Stimulated activated effector memory CD8-positive, alpha-beta T cell treated with anti-CD3 and anti-CD28 coated beads, Interleukin-12 subunit alpha, Interleukin-12 subunit beta, amount 100 ng/mL, for 72 hours (primary cell): ENCODE data around the gene AP2A1.

Experiments used
- ATAC-seq: fragments of 150-1000 bp; cut with Tn5 transposase; 2 replicates; pipeline ENCODE4 v1.10.0; 2021
- DNase-seq, 2 donors: peaks; one replicate each; pipeline ENCODE4 v3.0.0; 2021 to 2022; ENCODE audit warnings: low spot score in 2 of 2
- H3K27ac Mint-ChIP-seq: one replicate; pipeline ENCODE4 v1.8.0; 2022; ENCODE audit warnings: mild to moderate bottlenecking, mixed read lengths
- H3K36me3 Mint-ChIP-seq: one replicate; pipeline ENCODE4 v1.8.0; 2022; ENCODE audit warnings: mild to moderate bottlenecking, mixed read lengths
- H3K4me1 Mint-ChIP-seq: one replicate; pipeline ENCODE4 v1.8.0; 2022; ENCODE audit warnings: mixed read lengths
- H3K4me3 Mint-ChIP-seq: one replicate; pipeline ENCODE4 v1.8.0; 2022; ENCODE audit warnings: mild to moderate bottlenecking, mixed read lengths
- H3K9me3 Mint-ChIP-seq: one replicate; pipeline ENCODE4 v1.8.0; 2022; ENCODE audit warnings: mixed read lengths

AP2A1 gene

DNA sequence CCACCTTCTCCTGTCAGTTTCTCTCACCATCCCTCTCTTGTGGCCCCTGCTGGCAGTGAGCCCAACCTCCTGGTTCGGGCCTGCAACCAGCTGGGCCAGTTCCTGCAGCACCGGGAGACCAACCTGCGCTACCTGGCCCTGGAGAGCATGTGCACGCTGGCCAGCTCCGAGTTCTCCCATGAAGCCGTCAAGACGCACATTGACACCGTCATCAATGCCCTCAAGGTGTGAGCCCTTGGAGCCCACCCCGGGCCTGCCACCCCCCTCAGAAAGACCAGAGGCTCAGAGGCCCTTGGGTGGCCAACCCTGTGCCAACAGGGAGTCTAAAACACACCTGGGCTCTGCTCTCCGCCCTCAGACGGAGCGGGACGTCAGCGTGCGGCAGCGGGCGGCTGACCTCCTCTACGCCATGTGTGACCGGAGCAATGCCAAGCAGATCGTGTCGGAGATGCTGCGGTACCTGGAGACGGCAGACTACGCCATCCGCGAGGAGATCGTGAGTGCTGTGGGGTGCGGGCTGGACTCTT, 32.5 kb downstream of the AP2A1 start:
- ATAC-seq (no peak), DNase-seq (no peak)
- H3K4me1 Mint-ChIP-seq = no peaks in the 10 kb centered on the region
- no peak overlapping the region for H3K4me3 Mint-ChIP-seq
- no peaks in the 10 kb centered on the region for H3K9me3 Mint-ChIP-seq
- H3K27ac Mint-ChIP-seq = no peak overlapping the region
- peaks cover 80% of the 10 kb centered on the region for H3K36me3 Mint-ChIP-seq

- Mint-ChIP-seq H3K36me3 (peaks cover 80% of the 10 kb centered on the region), H3K4me1 (no peaks in the 10 kb centered on the region), H3K9me3 (no peaks in the 10 kb centered on the region), H3K27ac (no peak overlapping the region), H3K4me3 (no peak overlapping the region)
- peak; percentile 18 for ATAC-seq
- no peak for DNase-seq
These were observed 33.1 kb downstream of the AP2A1 start for GRCh38 chr19:49799798-49800376.

DNA sequence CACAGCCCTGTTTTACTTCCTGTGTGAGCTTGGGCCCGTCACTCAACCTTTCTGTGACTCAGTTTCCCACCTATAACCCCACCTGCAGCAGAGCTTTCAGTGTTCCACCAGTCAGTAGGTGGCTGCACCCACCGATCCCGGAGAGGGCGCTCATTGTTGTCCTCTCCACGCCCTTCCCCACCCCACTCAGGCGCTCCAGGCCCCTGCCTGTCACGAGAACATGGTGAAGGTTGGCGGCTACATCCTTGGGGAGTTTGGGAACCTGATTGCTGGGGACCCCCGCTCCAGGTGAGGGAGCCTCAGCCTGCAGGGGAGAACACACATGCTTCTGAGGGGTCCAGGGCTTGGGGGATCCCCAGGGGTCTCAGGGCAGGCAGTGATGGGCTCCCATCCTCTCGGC, 34.0 kb downstream of the AP2A1 start:
- no peak overlapping the region for H3K4me3 Mint-ChIP-seq
- ATAC-seq = no peak
- no peaks in the 10 kb centered on the region for H3K9me3 Mint-ChIP-seq
- H3K4me1 Mint-ChIP-seq = no peaks in the 10 kb centered on the region
- H3K36me3 Mint-ChIP-seq = peaks cover 73% of the 10 kb centered on the region
- DNase-seq = no peak
- no peak overlapping the region for H3K27ac Mint-ChIP-seq

GRCh38 chr19:49801401-49801888, 34.6 kb downstream of the AP2A1 start:
- Mint-ChIP-seq H3K27ac (no peak overlapping the region), H3K4me3 (no peak overlapping the region), H3K36me3 (peaks cover 66% of the 10 kb centered on the region), H3K4me1 (no peaks in the 10 kb centered on the region), H3K9me3 (no peaks in the 10 kb centered on the region)
- ATAC-seq = no peak
- DNase-seq = no peak

GRCh38 chr19:49801966-49802661, 35.3 kb downstream of the AP2A1 start:
- Mint-ChIP-seq H3K4me1 (no peaks in the 10 kb centered on the region), H3K4me3 (no peak overlapping the region), H3K9me3 (no peaks in the 10 kb centered on the region), H3K27ac (no peak overlapping the region), H3K36me3 (peaks cover 63% of the 10 kb centered on the region)
- ATAC-seq (no peak), DNase-seq (no peak)

DNA sequence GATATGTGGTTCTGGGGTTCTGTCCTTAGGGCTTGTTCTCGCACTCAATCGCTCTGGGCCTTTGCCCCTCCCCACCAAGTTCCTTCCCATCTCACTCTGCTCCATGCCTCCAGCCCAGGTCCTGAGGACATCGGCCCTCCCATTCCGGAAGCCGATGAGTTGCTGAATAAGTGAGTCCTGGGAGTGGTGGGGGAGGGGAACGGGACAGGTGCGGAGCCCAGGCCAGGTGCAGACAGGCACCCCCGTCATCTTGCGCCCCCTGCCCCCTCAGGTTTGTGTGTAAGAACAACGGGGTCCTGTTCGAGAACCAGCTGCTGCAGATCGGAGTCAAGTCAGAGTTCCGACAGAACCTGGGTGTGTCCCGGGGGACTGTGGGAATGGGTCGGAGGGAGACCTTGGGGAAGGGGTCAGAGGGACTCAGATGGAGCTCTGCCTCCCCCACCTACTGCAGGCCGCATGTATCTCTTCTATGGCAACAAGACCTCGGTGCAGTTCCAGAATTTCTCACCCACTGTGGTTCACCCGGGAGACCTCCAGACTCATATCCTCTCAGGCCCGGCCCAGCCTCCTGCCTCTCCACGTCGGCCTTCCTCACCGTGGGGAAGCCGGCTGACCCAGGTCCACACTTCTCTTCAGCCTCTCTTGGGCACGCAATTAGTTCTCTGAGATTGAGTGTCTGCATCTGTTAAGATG, 36.2 kb downstream of the AP2A1 start:
- peaks cover 55% of the 10 kb centered on the region for H3K36me3 Mint-ChIP-seq
- no peaks in the 10 kb centered on the region for H3K9me3 Mint-ChIP-seq
- H3K4me1 Mint-ChIP-seq = peaks cover 8% of the 10 kb centered on the region
- ATAC-seq (no peak), DNase-seq (no peak)
- peak overlapping the region; percentile 23 for H3K27ac Mint-ChIP-seq
- H3K4me3 Mint-ChIP-seq = no peak overlapping the region

DNA sequence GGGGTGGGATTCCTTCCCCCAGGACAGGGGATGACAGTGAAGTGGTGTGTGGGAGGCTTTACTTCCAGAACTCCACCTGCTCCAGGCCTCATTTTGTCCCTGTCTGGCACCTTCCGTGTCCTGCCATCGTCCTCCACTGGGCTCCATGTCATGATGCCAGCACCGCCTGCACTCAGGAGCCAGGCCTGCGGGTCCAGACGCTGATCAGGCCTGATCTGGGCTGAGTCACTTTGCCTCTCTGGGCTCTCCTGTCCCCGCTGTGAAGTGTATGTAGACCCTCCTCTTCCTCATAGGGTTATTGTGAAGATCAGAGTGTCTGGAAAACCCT, 36.7 kb downstream of the AP2A1 start:
- DNase-seq (no peak), ATAC-seq (no peak)
- Mint-ChIP-seq H3K9me3 (no peaks in the 10 kb centered on the region), H3K4me1 (peaks cover 13% of the 10 kb centered on the region), H3K36me3 (peaks cover 55% of the 10 kb centered on the region), H3K4me3 (no peak overlapping the region), H3K27ac (peak overlapping the region; percentile 23)

DNA sequence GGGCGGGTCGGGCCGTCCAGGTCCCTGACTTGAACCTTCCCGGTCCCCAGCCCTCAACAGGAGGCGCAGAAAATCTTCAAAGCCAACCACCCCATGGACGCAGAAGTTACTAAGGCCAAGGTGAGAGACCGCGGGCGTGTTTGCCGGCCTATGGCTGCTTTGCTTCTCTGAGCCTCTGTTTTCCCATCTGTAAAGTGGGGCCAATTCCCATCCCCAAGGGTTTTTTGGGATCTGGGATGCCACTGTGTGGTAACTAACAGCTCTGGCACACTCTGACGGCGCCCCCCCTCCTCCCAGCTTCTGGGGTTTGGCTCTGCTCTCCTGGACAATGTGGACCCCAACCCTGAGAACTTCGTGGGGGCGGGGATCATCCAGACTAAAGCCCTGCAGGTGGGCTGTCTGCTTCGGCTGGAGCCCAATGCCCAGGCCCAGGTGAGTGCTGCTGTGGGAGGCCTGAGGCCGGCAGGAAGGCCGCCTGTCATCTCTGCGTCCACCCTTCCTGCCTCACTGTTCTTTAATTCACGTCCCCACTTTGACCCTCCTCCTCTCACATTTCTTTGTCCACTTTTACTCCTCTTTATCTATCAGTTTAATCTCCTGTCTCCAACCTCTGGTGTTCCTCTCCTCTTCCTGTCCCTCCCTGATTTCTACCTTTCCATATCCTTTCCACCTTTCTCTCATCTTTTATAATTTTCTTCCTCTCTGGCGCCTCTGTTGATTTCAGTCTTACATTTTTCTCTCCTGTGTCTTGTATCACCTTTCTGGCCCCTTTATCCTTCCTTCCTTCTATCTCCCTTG, 39.2 kb downstream of the AP2A1 start:
- H3K4me1 Mint-ChIP-seq = peaks cover 27% of the 10 kb centered on the region
- ATAC-seq (no peak), DNase-seq (no peak)
- peak overlapping the region; percentile 55 for H3K27ac Mint-ChIP-seq
- H3K4me3 Mint-ChIP-seq = no peak overlapping the region
- no peaks in the 10 kb centered on the region for H3K9me3 Mint-ChIP-seq
- H3K36me3 Mint-ChIP-seq = peaks cover 47% of the 10 kb centered on the region

- Mint-ChIP-seq H3K4me3 (no peak overlapping the region), H3K36me3 (peaks cover 47% of the 10 kb centered on the region), H3K27ac (peak overlapping the region; percentile 55), H3K4me1 (peaks cover 27% of the 10 kb centered on the region), H3K9me3 (no peaks in the 10 kb centered on the region)
- ATAC-seq (no peak), DNase-seq (no peak)
These were observed 39.8 kb downstream of the AP2A1 start for GRCh38 chr19:49806620-49806959.

GRCh38 chr19:49807058-49807903, 40.5 kb downstream of the AP2A1 start:
- DNase-seq = no peak
- Mint-ChIP-seq H3K27ac (peak overlapping the region; percentile 58), H3K4me3 (no peak overlapping the region), H3K4me1 (peaks cover 32% of the 10 kb centered on the region), H3K36me3 (peaks cover 43% of the 10 kb centered on the region), H3K9me3 (no peaks in the 10 kb centered on the region)
- ATAC-seq = no peak

- no peak for DNase-seq
- Mint-ChIP-seq H3K4me3 (peak overlapping the region; percentile 85), H3K36me3 (peaks cover 44% of the 10 kb centered on the region), H3K9me3 (no peaks in the 10 kb centered on the region), H3K4me1 (peaks cover 40% of the 10 kb centered on the region), H3K27ac (peak overlapping the region; percentile 88)
- no peak for ATAC-seq
These were observed 41.3 kb downstream of the AP2A1 start for GRCh38 chr19:49807904-49808675.

- H3K27ac Mint-ChIP-seq = peak overlapping the region; percentile 88
- DNase-seq (peak; percentile 72 to 87), ATAC-seq (peak; percentile 52)
- H3K9me3 Mint-ChIP-seq = no peaks in the 10 kb centered on the region
- peaks cover 45% of the 10 kb centered on the region for H3K36me3 Mint-ChIP-seq
- peak overlapping the region; percentile 85 for H3K4me3 Mint-ChIP-seq
- H3K4me1 Mint-ChIP-seq = peaks cover 45% of the 10 kb centered on the region
These were observed 41.9 kb downstream of the AP2A1 start for GRCh38 chr19:49808711-49809159.

GRCh38 chr19:49809160-49809940, 42.5 kb downstream of the AP2A1 start:
- ATAC-seq = peak; percentile 55
- H3K36me3 Mint-ChIP-seq = peaks cover 42% of the 10 kb centered on the region

More at GRCh38 chr19:49809160-49809940, 42.5 kb downstream of the AP2A1 start:
- DNase-seq = peak; percentile 41 to 69
- peak overlapping the region; percentile 85 for H3K4me3 Mint-ChIP-seq
- peak overlapping the region; percentile 88 for H3K27ac Mint-ChIP-seq
- no peaks in the 10 kb centered on the region for H3K9me3 Mint-ChIP-seq
- H3K4me1 Mint-ChIP-seq = peaks cover 49% of the 10 kb centered on the region
